ENCODE measurements around the gene ORC1.

GRCh38 chr1:52334906-52335528 lies 69.2 kb downstream of the ORC1 start:
- TF ChIP-seq CTCF (IDR thresholded peaks at IDR 0.05; ENCODE audit: low read depth, low read length, missing input control) (no peak), REST (IDR thresholded peaks at IDR 0.05) (no peak), MAX (IDR thresholded peaks at IDR 0.05) (no peak), JUND (IDR thresholded peaks at IDR 0.05) (no peak), ATF3 (IDR thresholded peaks at IDR 0.05) (no peak), SP1 (IDR thresholded peaks at IDR 0.05) (no peak), ZBTB33 (IDR thresholded peaks at IDR 0.05) (no peak), FOXA1 (IDR thresholded peaks at IDR 0.05) (no peak), RXRA (IDR thresholded peaks at IDR 0.05) (no peak), TAF1 (conservative IDR thresholded peaks at IDR 0.05) (no peak)

Data from liver (tissue), 3 donors.